ENCODE results near the gene DRAM2. TPM values are rescaled to one million over a fixed set of nuclear protein-coding genes. Genes with fewer than 3 reads are reported as not detected.

DRAM2 gene
- total and polyA plus RNA-seq, 2 of the 13 experiments (the other 11 are each of a cell fraction or from before 2014, with no cell fraction given), result 33.2 to 123 TPM

GRCh38 chr1:111139956-111140679 lies at the start of gene DRAM2, which contains the start of gene CEPT1 (continued):
- TF ChIP-seq GMEB2 (CRISPR knock-in tag; IDR thresholded peaks at IDR 0.05; ENCODE audit: low read depth), result no peak
- TF ChIP-seq, protein P1, sequence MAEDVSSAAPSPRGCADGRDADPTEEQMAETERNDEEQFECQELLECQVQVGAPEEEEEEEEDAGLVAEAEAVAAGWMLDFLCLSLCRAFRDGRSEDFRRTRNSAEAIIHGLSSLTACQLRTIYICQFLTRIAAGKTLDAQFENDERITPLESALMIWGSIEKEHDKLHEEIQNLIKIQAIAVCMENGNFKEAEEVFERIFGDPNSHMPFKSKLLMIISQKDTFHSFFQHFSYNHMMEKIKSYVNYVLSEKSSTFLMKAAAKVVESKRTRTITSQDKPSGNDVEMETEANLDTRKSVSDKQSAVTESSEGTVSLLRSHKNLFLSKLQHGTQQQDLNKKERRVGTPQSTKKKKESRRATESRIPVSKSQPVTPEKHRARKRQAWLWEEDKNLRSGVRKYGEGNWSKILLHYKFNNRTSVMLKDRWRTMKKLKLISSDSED (CRISPR knock-in tag; IDR thresholded peaks at IDR 0.05), result no peak
- peak; percentile 76 for TF ChIP-seq YEATS4 (CRISPR knock-in tag; IDR thresholded peaks at IDR 0.05; ENCODE audit: borderline replicate concordance)
- 0 out of 2 replicates have a peak, but pooled peaks have one; percentile 26 for TF ChIP-seq MTERF4 (CRISPR knock-in tag; IDR thresholded peaks at IDR 0.05)
- TF ChIP-seq DNMT3B (CRISPR knock-in tag; conservative IDR thresholded peaks at IDR 0.05), result no peak
- no peak for TF ChIP-seq RBAK (CRISPR knock-in tag; IDR thresholded peaks at IDR 0.05)
- TF ChIP-seq, protein P2, sequence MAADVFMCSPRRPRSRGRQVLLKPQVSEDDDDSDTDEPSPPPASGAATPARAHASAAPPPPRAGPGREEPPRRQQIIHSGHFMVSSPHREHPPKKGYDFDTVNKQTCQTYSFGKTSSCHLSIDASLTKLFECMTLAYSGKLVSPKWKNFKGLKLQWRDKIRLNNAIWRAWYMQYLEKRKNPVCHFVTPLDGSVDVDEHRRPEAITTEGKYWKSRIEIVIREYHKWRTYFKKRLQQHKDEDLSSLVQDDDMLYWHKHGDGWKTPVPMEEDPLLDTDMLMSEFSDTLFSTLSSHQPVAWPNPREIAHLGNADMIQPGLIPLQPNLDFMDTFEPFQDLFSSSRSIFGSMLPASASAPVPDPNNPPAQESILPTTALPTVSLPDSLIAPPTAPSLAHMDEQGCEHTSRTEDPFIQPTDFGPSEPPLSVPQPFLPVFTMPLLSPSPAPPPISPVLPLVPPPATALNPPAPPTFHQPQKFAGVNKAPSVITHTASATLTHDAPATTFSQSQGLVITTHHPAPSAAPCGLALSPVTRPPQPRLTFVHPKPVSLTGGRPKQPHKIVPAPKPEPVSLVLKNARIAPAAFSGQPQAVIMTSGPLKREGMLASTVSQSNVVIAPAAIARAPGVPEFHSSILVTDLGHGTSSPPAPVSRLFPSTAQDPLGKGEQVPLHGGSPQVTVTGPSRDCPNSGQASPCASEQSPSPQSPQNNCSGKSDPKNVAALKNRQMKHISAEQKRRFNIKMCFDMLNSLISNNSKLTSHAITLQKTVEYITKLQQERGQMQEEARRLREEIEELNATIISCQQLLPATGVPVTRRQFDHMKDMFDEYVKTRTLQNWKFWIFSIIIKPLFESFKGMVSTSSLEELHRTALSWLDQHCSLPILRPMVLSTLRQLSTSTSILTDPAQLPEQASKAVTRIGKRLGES (CRISPR knock-in tag; IDR thresholded peaks at IDR 0.05; ENCODE audit: borderline replicate concordance), result no peak
- TF ChIP-seq IKZF4 (CRISPR knock-in tag; IDR thresholded peaks at IDR 0.05; ENCODE audit: borderline replicate concordance, low read depth, not compliant biosample characterization), result peak; percentile 27
- peak; percentile 61 for TF ChIP-seq HINFP (CRISPR knock-in tag; IDR thresholded peaks at IDR 0.05; ENCODE audit: low read depth)
- TF ChIP-seq ZNF75D (CRISPR knock-in tag; IDR thresholded peaks at IDR 0.05; ENCODE audit: borderline replicate concordance), result no peak
- TF ChIP-seq, protein P3, sequence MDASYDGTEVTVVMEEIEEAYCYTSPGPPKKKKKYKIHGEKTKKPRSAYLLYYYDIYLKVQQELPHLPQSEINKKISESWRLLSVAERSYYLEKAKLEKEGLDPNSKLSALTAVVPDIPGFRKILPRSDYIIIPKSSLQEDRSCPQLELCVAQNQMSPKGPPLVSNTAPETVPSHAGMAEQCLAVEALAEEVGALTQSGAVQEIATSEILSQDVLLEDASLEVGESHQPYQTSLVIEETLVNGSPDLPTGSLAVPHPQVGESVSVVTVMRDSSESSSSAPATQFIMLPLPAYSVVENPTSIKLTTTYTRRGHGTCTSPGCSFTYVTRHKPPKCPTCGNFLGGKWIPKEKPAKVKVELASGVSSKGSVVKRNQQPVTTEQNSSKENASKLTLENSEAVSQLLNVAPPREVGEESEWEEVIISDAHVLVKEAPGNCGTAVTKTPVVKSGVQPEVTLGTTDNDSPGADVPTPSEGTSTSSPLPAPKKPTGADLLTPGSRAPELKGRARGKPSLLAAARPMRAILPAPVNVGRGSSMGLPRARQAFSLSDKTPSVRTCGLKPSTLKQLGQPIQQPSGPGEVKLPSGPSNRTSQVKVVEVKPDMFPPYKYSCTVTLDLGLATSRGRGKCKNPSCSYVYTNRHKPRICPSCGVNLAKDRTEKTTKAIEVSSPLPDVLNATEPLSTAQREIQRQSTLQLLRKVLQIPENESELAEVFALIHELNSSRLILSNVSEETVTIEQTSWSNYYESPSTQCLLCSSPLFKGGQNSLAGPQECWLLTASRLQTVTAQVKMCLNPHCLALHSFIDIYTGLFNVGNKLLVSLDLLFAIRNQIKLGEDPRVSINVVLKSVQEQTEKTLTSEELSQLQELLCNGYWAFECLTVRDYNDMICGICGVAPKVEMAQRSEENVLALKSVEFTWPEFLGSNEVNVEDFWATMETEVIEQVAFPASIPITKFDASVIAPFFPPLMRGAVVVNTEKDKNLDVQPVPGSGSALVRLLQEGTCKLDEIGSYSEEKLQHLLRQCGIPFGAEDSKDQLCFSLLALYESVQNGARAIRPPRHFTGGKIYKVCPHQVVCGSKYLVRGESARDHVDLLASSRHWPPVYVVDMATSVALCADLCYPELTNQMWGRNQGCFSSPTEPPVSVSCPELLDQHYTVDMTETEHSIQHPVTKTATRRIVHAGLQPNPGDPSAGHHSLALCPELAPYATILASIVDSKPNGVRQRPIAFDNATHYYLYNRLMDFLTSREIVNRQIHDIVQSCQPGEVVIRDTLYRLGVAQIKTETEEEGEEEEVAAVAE (CRISPR knock-in tag; IDR thresholded peaks at IDR 0.05; ENCODE audit: borderline replicate concordance), result no peak
- TF ChIP-seq HIVEP1 (CRISPR knock-in tag; IDR thresholded peaks at IDR 0.05), result peak; percentile 45; the same call in 1 of the 2 replicates
- TF ChIP-seq ZNF790 (CRISPR knock-in tag; IDR thresholded peaks at IDR 0.05; ENCODE audit: borderline replicate concordance), result no peak
- 0 out of 2 replicates have a peak, but pooled peaks have one; percentile 34 for TF ChIP-seq ZNF576 (CRISPR knock-in tag; IDR thresholded peaks at IDR 0.05)
